Brain pericyte (primary cell): ENCODE measurements around the gene DDX39B.
"Not testable (repeated sequence)": the region's sequence is repeated elsewhere in the genome, so short reads cannot be mapped to it uniquely, and the experiment has no call there.

Experiments
- DNase-seq: peaks from one replicate; pipeline ENCODE4 v3.0.0-alpha.2; 2012; ENCODE audit warnings: low read depth, low spot score

Gene DDX39B

GRCh38 chr6:31541658-31542521 is at the start of gene DDX39B:
Gene DDX39B, minus strand, starts transcription at chr6:31542003. Its CDS starts 1,471 bp downstream, at chr6:31540532.
- DNase-seq = peak; percentile 94

- not testable (repeated sequence) for DNase-seq
Observed at GRCh38 chr6:31590691-31591090, 48.9 kb upstream of the DDX39B start.

- no peak for DNase-seq
Observed at GRCh38 chr6:31588871-31589650, 47.3 kb upstream of the DDX39B start.

GRCh38 chr6:31587791-31588777 is 46.3 kb upstream of the DDX39B start:
- no peak for DNase-seq

- no peak for DNase-seq
Observed at GRCh38 chr6:31586599-31587281, 44.9 kb upstream of the DDX39B start.

GRCh38 chr6:31586008-31586407 is 44.2 kb upstream of the DDX39B start, which contains the start of gene LST1:
Gene LST1, plus strand, starts transcription at chr6:31586277. Its CDS starts 1,023 bp downstream, at chr6:31587300.
- no peak for DNase-seq

- DNase-seq = no peak
Observed at GRCh38 chr6:31585491-31585890, 43.7 kb upstream of the DDX39B start.

GRCh38 chr6:31582230-31582643 is 40.4 kb upstream of the DDX39B start, which contains the start of gene LTB:
Gene LTB, minus strand, starts transcription at chr6:31582424. Its CDS starts 7 bp downstream, at chr6:31582417.
- no peak for DNase-seq

- no peak for DNase-seq
Observed at GRCh38 chr6:31581434-31582229, 39.8 kb upstream of the DDX39B start.

GRCh38 chr6:31580807-31581433 is 39.1 kb upstream of the DDX39B start:
- DNase-seq = peak; percentile 30

- DNase-seq = no peak
Observed at GRCh38 chr6:31580438-31580740, 38.6 kb upstream of the DDX39B start.

GRCh38 chr6:31579546-31580437 is 38.0 kb upstream of the DDX39B start:
- DNase-seq = no peak

GRCh38 chr6:31579119-31579505 is 37.3 kb upstream of the DDX39B start:
- DNase-seq = no peak

GRCh38 chr6:31578184-31579118 is 36.6 kb upstream of the DDX39B start:
- DNase-seq = no peak

GRCh38 chr6:31577579-31577966 is 35.8 kb upstream of the DDX39B start:
- no peak for DNase-seq

- no peak for DNase-seq
Observed at GRCh38 chr6:31576897-31577578, 35.2 kb upstream of the DDX39B start.
